ENCODE measurements around the gene STARD10. TPM values are rescaled to one million over a fixed set of nuclear protein-coding genes. Genes with fewer than 3 reads are reported as not detected.

STARD10 gene
- total and polyA plus RNA-seq, 4 donors = 70.5 to 328 (median 232) TPM

- Histone ChIP-seq H3K9me3 (ENCODE audit: control insufficient read depth in 4 of 4, low read length in 3 of 4) (no peaks in the 10 kb centered on the region), H3K4me3 (ENCODE audit: low read depth in 1 of 3, low read length in 3 of 3) (no peak overlapping the region), H3K27ac (ENCODE audit: low read depth in 1 of 2, low read length in 2 of 2) (no peak overlapping the region), H3K4me1 (ENCODE audit: control insufficient read depth in 4 of 4, insufficient read depth in 4 of 4, low read length in 3 of 4) (peaks cover 6 to 23% (median 11%) of the 10 kb centered on the region in 4 donors), H3K36me3 (ENCODE audit: control insufficient read depth in 4 of 4, insufficient read depth in 3 of 4, low read depth in 1 of 4, low read length in 3 of 4) (no peaks in the 10 kb centered on the region), H3K9ac (ENCODE audit: low read depth in 1 of 2, low read length in 2 of 2) (no peak overlapping the region), H3K27me3 (ENCODE audit: control insufficient read depth in 4 of 4, insufficient read depth in 4 of 4, low read length in 3 of 4) (no peaks in the 10 kb centered on the region)
- WGBS = 84% methylated on average over 7 of the region's 7 CpGs
- TF ChIP-seq RXRA (IDR thresholded peaks at IDR 0.05) (no peak), JUND (IDR thresholded peaks at IDR 0.05) (no peak), ZBTB33 (IDR thresholded peaks at IDR 0.05) (no peak), EGR1 (IDR thresholded peaks at IDR 0.05; ENCODE audit: low read depth in 2 of 2) (no peak), FOXA1 (IDR thresholded peaks at IDR 0.05) (no peak), SP1 (IDR thresholded peaks at IDR 0.05) (no peak), REST (IDR thresholded peaks at IDR 0.05) (no peak)
- DNase-seq (ENCODE audit: low spot score) = no peak
These were observed 51.1 kb downstream of the STARD10 start for GRCh38 chr11:72742513-72743320.

GRCh38 chr11:72741849-72742512 lies 51.9 kb downstream of the STARD10 start:
- Histone ChIP-seq H3K9me3 (ENCODE audit: control insufficient read depth in 4 of 4, low read length in 3 of 4) (no peaks in the 10 kb centered on the region), H3K27ac (ENCODE audit: low read depth in 1 of 2, low read length in 2 of 2) (peak overlapping the region; percentile 36 to 68), H3K27me3 (ENCODE audit: control insufficient read depth in 4 of 4, insufficient read depth in 4 of 4, low read length in 3 of 4) (no peaks in the 10 kb centered on the region), H3K4me1 (ENCODE audit: control insufficient read depth in 4 of 4, insufficient read depth in 4 of 4, low read length in 3 of 4) (peaks cover 6 to 23% (median 11%) of the 10 kb centered on the region in 4 donors), H3K4me3 (ENCODE audit: low read depth in 1 of 3, low read length in 3 of 3) (no peak overlapping the region), H3K9ac (ENCODE audit: low read depth in 1 of 2, low read length in 2 of 2) (no peak overlapping the region), H3K36me3 (ENCODE audit: control insufficient read depth in 4 of 4, insufficient read depth in 3 of 4, low read depth in 1 of 4, low read length in 3 of 4) (no peaks in the 10 kb centered on the region)
- no peak for DNase-seq (ENCODE audit: low spot score)
- WGBS = 40% methylated on average over 7 of the region's 7 CpGs
- TF ChIP-seq RAD21 (IDR thresholded peaks at IDR 0.05) (peak in 1 of 2 donors; percentile 54), HNF4A (conservative IDR thresholded peaks at IDR 0.05) (peak; percentile 50 to 68), REST (IDR thresholded peaks at IDR 0.05) (no peak), SP1 (IDR thresholded peaks at IDR 0.05) (peak; percentile 51), ZBTB33 (IDR thresholded peaks at IDR 0.05) (no peak), HNF4G (IDR thresholded peaks at IDR 0.05) (no peak), RXRA (IDR thresholded peaks at IDR 0.05) (peak; percentile 86 to 91), CTCF (IDR thresholded peaks at IDR 0.05; ENCODE audit: low read depth, low read length, missing input control) (no peak), TAF1 (conservative IDR thresholded peaks at IDR 0.05) (no peak), FOXA1 (IDR thresholded peaks at IDR 0.05) (peak; percentile 64), MAX (IDR thresholded peaks at IDR 0.05) (no peak), EGR1 (IDR thresholded peaks at IDR 0.05; ENCODE audit: low read depth in 2 of 2) (no peak), JUND (IDR thresholded peaks at IDR 0.05) (peak in 1 of 2 donors; percentile 19), FOXA2 (IDR thresholded peaks at IDR 0.05) (peak; percentile 63), ATF3 (IDR thresholded peaks at IDR 0.05) (no peak)
